Natural killer cell treated with Interleukin-12 subunit alpha and Interleukin-12 subunit beta and Interleukin-15 and Interleukin-18, amount 100 ng/mL, for 72 hours (primary cell): Measurements from ENCODE around the gene PTPRN2. TPM values are rescaled to one million over a fixed set of nuclear protein-coding genes. Genes with fewer than 3 reads are reported as not detected.
"Not testable (repeated sequence)": the region's sequence is repeated elsewhere in the genome, so short reads cannot be mapped to it uniquely, and the experiment has no call there.

ENCODE experiments used
- ATAC-seq, 2 donors: fragments of 150-1000 bp; cut with Tn5 transposase in 1 of 2; sonication (Bioruptor Pico), chemical (Tn5 transposase) in 1 of 2; 2 replicates each; pipeline ENCODE4 v1.10.0; 2021
- DNase-seq: peaks from one replicate; pipeline ENCODE4 v3.0.0; 2022; ENCODE audit warnings: low spot score
- H3K27ac Mint-ChIP-seq, 2 donors: 1 replicate in 1 of 2; 2 replicates in 1 of 2; pipeline ENCODE4 v1.8.0; 2022; ENCODE audit warnings: mixed read lengths in 2 of 2, mild to moderate bottlenecking in 1 of 2, moderate library complexity in 1 of 2
- H3K27me3 Mint-ChIP-seq, 2 donors: 1 replicate in 1 of 2; 2 replicates in 1 of 2; pipeline ENCODE4 v1.8.0; 2022; ENCODE audit warnings: mixed read lengths in 2 of 2
- H3K36me3 Mint-ChIP-seq: one replicate; pipeline ENCODE4 v1.8.0; 2022; ENCODE audit warnings: mixed read lengths
- H3K4me1 Mint-ChIP-seq, 2 donors: 1 replicate in 1 of 2; 2 replicates in 1 of 2; pipeline ENCODE4 v1.8.0; 2022; ENCODE audit warnings: low read depth in 2 of 2, mixed read lengths in 2 of 2, mild to moderate bottlenecking in 1 of 2
- H3K4me3 Mint-ChIP-seq: one replicate; pipeline ENCODE4 v1.8.0; 2022; ENCODE audit warnings: mixed read lengths
- H3K9me3 Mint-ChIP-seq: 2 replicates; pipeline ENCODE4 v1.8.0; 2022; ENCODE audit warnings: mixed read lengths
- total RNA-seq, 2 donors: library from RNA; stranded (reverse); gene quantifications; one replicate each; pipeline ENCODE4 v1.2.3, GENCODE V29; 2022

PTPRN2 gene
- total RNA-seq, 2 donors from 2014 or later: 0.17 to 0.74 TPM

DNA sequence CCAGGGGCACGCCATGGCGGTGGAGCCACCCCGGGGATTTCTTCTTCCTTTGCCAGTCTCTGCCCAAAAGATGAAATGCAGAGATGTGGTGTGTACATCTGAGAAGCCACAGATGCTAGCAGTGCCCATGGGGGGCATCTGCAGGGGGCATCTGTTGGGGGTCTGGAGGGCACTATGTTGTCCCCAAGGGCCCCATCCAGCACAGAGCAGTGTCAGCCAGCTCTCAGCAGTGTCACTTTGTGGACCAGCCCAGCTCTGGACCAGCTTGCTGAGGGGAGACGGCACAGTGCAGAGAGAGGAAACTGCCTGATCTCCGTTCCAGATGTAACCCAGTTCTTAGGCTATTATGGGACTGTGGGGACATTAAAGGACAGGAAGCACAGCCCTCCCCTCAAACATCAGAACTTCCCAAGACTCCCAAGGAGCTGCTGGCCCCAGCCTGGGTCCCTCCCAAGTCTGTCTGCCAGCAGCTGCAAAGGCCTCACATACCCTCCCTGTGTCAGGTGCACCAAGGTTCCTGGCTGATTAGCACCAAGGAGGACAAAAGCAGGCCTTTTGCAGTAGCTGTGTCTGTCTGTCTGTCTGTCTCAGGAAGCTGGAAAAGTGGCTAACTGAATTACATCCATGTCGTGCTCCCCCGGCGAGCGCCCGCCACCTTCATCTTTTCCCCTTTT, 536.5 kb downstream of the PTPRN2 start:
- no peaks in the 10 kb centered on the region for H3K27me3 Mint-ChIP-seq
- H3K4me1 Mint-ChIP-seq: no peaks in the 10 kb centered on the region
- no peak overlapping the region for H3K4me3 Mint-ChIP-seq
- ATAC-seq (peak in 1 of 2 donors; percentile 33), DNase-seq (peak; percentile 38)
- H3K9me3 Mint-ChIP-seq: no peaks in the 10 kb centered on the region
- no peaks in the 10 kb centered on the region for H3K36me3 Mint-ChIP-seq
- H3K27ac Mint-ChIP-seq: no peak overlapping the region

DNA sequence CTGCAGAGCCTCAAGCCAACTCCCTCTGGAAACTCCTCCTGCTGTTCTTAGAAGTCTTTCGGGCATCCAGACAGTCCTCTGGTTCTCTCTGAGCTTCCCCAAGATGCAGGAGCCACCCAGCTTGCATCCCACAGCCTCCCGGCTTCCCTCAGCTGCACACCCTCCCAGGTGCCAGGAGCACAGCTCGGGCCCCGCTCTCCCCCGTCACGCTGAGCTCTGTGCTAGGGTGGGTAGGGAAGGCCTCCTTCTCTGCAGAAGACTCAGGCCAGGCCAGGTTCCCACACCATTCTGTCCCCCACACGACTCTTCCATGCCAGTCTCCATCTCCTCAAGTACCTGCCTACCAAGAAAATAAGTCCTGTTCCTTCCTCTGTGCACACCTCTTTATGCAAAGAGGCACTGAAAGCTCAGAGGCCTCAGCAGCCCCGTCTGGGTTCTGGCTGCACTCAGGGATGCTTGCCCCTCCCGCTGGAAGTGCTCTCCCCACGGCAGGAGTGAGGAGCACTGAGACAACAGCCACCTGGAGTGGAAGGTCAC, 537.1 kb downstream of the PTPRN2 start:
- Mint-ChIP-seq H3K27ac (no peak overlapping the region), H3K9me3 (no peaks in the 10 kb centered on the region), H3K4me3 (no peak overlapping the region), H3K27me3 (no peaks in the 10 kb centered on the region), H3K4me1 (no peaks in the 10 kb centered on the region), H3K36me3 (no peaks in the 10 kb centered on the region)
- peak; percentile 53 for DNase-seq
- ATAC-seq: no peak

DNA sequence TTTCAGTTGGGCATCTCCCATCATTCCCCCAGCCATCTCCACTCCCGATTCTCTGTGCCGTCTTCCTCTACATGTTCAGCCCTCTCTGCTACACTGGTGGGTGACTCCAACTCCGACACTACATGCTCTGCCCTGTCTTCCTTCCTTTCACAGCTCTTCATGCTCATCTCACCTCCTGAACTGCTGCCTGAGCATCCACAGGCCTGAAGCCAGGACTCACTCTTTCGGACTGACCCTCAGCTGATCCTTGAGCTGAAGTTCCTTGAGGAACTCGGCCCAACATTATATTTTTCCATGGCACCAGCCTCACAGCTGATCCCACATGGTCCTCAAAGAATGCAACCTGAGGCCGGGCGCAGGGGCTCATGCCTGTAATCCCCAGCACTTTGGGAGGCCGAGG, 538.4 kb downstream of the PTPRN2 start:
- Mint-ChIP-seq H3K9me3 (no peaks in the 10 kb centered on the region), H3K4me3 (no peak overlapping the region), H3K36me3 (no peaks in the 10 kb centered on the region), H3K27ac (no peak overlapping the region), H3K27me3 (no peaks in the 10 kb centered on the region), H3K4me1 (no peaks in the 10 kb centered on the region)
- DNase-seq: no peak
- no peak for ATAC-seq

DNA sequence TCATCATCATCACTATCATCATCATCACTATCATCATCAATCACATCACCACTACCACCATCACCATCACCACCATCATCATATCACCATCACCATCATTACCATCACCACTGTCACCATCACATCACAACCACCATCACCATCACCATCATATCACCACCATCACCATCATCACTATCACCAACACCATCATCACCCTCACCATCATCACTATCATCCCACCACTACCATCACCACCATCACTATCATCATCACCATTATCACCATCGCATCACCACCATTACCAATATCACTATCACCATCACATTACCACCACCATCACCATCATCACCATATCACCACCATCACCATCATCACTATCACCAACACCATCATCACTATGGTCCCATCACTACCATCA, 539.1 kb downstream of the PTPRN2 start:
- Mint-ChIP-seq H3K27me3 (no peaks in the 10 kb centered on the region), H3K4me1 (no peaks in the 10 kb centered on the region), H3K4me3 (no peak overlapping the region), H3K36me3 (no peaks in the 10 kb centered on the region), H3K27ac (no peak overlapping the region), H3K9me3 (no peaks in the 10 kb centered on the region)
- ATAC-seq: no peak
- peak; percentile 13 for DNase-seq

DNA sequence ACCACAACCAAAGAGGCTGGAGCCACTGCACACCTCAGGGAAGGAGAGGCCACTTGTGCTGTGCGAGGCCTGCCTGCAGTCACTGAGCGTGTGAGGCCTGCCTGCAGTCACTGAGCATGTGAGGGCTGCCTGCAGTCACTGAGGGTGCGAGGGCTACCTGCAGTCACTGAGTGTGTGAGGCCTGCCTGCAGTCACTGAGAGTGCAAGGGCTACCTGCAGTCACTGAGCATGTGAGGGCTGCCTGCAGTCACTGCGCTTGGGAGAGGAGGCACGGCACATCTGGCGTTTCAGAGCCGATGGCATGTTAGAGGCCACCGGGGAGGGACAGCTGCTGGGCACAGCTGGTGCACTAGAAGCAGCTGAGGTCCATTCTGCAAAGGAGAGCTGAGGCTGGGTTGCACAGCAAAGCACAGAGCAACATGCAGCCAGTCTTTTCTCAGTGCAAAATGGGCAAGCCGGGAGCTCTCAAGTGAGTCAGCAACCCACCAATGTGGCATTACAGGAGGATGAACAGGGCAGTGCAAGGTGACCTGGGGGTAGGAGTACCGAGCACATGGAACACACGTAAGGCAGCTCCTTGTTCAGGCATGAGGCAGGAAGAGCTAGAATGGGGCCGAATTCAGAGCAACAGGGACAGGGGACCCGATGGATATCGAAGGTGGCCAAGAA, 540.1 kb downstream of the PTPRN2 start:
- ATAC-seq (no peak), DNase-seq (peak; percentile 34)
- H3K4me3 Mint-ChIP-seq: no peak overlapping the region
- no peak overlapping the region for H3K27ac Mint-ChIP-seq
- no peaks in the 10 kb centered on the region for H3K27me3 Mint-ChIP-seq
- H3K36me3 Mint-ChIP-seq: no peaks in the 10 kb centered on the region
- no peaks in the 10 kb centered on the region for H3K9me3 Mint-ChIP-seq
- H3K4me1 Mint-ChIP-seq: no peaks in the 10 kb centered on the region

DNA sequence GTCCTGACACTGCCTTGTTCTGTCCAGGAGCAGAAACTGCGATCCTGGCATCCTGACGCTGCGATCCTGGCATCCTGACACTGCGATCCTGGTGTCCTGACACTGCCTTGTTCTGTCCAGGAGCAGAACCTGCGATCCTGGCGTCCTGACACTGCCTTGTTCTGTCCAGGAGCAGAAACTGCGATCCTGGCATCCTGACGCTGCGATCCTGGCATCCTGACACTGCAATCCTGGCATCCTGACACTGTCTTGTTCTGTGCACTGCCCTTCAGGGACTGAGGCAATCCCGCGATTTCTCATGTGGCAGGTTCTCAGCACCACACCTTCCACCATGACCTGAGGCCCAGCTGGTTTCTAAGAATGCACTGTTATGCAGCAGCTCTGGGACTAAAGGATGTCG, 541.4 kb downstream of the PTPRN2 start:
- not testable (repeated sequence) for H3K27ac Mint-ChIP-seq, H3K36me3 Mint-ChIP-seq, H3K4me3 Mint-ChIP-seq, H3K27me3 Mint-ChIP-seq, DNase-seq, H3K9me3 Mint-ChIP-seq, H3K4me1 Mint-ChIP-seq, ATAC-seq

DNA sequence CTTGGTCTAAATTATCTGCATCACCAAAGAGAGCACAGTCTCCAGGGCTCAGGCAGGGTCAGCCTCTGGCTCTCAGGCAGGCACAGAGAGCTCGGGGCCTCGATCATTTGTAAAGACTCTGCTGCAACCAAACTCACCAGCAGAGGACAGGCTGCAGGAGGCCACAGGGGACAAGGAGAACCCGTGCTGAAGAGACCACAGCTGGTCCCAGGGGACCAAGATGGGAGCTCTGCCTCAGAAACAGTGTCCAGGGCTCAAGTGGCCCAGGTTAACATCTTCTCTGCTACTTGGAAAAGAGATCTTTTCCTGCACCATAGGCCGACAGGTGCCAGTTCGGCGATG, 543.2 kb downstream of the PTPRN2 start:
- H3K36me3 Mint-ChIP-seq: peaks cover 8% of the 10 kb centered on the region
- no peak overlapping the region for H3K4me3 Mint-ChIP-seq
- no peak for ATAC-seq
- H3K27me3 Mint-ChIP-seq: peaks cover 0 to 11% of the 10 kb centered on the region in 2 donors
- H3K4me1 Mint-ChIP-seq: no peaks in the 10 kb centered on the region
- peaks cover 10% of the 10 kb centered on the region for H3K9me3 Mint-ChIP-seq
- no peak overlapping the region for H3K27ac Mint-ChIP-seq
- DNase-seq: peak; percentile 16

DNA sequence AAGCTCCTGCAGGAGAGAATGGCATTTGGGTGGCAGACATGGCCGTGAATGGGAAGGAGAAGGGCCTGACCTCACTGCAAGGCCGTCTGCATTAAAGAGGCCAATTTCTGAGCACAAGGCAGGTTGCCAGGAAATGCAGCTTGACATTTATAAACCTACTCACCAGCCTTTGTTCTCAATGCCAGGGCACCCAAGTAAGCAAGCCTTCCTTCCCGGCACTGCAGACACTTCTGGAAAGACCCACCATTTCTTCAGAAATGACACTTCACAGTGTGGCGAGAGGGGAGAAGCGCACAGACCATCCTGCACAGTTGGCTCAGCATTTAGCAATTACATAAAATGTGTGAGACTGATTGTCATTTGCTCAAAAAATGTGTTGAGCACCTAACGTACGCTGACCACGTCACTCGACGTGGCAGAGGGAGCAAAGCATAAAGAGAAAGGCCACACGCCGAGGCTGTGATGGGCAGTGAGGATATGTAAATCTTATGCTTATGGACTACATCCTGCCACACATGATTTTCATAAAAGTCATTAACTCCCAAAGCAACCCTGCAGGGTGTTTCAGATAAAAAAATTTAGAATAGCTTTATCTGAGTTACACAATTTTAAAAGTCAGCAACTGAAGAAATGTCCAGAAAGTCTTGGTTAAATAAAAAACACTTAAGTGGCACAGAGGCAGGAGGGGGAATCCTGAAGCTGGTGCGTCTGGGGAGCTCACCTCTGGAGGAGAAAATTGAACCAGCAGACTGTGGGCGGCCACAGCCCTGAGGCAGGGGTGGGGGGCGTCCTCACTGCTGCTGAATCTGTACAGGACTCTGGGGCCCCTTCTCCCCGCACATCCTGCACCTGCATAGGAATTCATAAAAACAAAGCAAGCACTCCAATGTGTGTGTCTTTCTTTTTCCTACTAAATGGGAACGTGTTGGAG, 543.8 kb downstream of the PTPRN2 start:
- ATAC-seq: peak in 1 of 2 donors; percentile 12
- H3K27ac Mint-ChIP-seq: no peak overlapping the region

DNA sequence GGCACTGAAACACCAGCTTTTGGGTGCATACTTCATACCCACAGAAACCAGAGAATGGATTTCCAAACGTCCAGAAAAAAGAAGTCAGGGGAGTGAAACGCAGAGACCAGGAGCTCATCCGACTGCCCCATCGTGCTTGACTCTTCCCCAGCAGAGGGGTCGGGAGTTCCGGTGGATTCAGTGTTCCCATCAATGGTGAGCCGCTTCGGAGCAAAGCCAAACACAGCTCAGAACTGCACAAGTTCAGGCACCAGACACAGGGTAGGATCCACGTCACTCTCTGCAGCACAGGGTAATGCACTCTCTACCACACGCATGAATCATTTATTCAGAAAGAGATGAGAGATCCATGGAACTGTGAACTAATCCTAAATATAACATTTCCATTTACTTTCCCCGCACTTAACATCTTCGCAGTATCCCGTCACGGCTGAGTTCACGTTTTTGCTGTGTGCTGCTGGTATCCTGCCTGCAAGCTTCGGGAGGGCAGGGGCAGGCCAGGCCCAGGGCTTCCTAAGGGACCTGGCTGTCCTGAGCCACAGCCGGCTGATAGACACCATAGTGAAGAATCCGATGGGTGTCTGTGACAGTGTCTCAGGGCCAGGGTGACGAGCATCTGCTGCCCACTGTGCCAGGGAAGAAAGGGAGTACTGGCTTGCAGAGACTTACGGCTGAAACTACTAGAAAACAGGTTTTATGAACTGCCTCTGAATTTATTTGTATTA, 545.3 kb downstream of the PTPRN2 start:
- H3K27ac Mint-ChIP-seq: no peak overlapping the region
- DNase-seq (peak; percentile 10), ATAC-seq (no peak)
- H3K36me3 Mint-ChIP-seq: peaks cover 12% of the 10 kb centered on the region
- no peaks in the 10 kb centered on the region for H3K4me1 Mint-ChIP-seq
- H3K27me3 Mint-ChIP-seq: peaks cover 0 to 11% of the 10 kb centered on the region in 2 donors
- H3K9me3 Mint-ChIP-seq: peaks cover 11% of the 10 kb centered on the region
- no peak overlapping the region for H3K4me3 Mint-ChIP-seq

More for the DNA sequence above, 543.8 kb downstream of the PTPRN2 start:
- Mint-ChIP-seq H3K9me3 (peaks cover 11% of the 10 kb centered on the region), H3K36me3 (peaks cover 12% of the 10 kb centered on the region), H3K4me3 (no peak overlapping the region), H3K4me1 (no peaks in the 10 kb centered on the region), H3K27me3 (peaks cover 0 to 11% of the 10 kb centered on the region in 2 donors)
- peak; percentile 8 for DNase-seq

DNA sequence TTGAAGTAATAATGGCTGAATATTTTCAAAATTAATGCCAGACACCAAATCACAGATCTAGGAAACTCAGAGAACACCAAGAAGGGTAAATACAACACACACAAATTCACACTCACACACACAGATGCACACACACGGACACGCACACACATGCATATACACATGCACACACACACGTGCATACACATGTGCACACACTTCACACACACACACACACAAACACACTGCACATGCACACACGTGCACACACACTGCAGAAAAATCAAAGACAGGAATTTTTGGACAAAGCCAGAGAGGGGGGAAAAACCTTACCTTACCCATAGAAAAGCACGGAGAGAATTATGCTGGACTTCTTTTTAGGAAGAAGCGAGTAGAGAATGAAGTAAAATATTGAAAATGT, 547.4 kb downstream of the PTPRN2 start:
- Mint-ChIP-seq H3K4me3 (no peak overlapping the region), H3K9me3 (peaks cover 11% of the 10 kb centered on the region), H3K36me3 (peaks cover 12% of the 10 kb centered on the region), H3K27me3 (peaks cover 0 to 19% of the 10 kb centered on the region in 2 donors), H3K27ac (no peak overlapping the region), H3K4me1 (no peaks in the 10 kb centered on the region)
- no peak for DNase-seq
- ATAC-seq: no peak

DNA sequence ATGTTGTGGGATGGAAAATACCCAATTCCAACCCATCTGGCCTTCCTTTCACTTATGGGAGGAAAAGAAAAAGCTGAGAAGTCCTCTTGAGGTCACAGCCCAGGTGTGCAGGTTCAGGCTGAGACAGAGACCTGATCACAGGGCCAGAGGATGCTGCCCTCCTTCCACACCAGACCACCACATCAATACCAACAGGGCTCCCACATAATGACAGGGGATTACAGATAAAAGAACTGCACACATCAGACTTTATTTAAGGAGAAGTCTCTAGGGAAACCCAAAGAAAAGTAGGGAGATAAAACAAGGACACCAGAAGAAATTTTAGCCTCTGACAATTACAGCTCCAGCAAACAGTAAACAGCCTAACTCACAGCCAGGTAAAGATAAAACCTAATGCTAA, 548.4 kb downstream of the PTPRN2 start:
- DNase-seq (no peak), ATAC-seq (no peak)
- Mint-ChIP-seq H3K9me3 (peaks cover 11% of the 10 kb centered on the region), H3K36me3 (peaks cover 12% of the 10 kb centered on the region), H3K27ac (no peak overlapping the region), H3K4me1 (no peaks in the 10 kb centered on the region), H3K27me3 (peaks cover 2 to 23% of the 10 kb centered on the region in 2 donors), H3K4me3 (no peak overlapping the region)

DNA sequence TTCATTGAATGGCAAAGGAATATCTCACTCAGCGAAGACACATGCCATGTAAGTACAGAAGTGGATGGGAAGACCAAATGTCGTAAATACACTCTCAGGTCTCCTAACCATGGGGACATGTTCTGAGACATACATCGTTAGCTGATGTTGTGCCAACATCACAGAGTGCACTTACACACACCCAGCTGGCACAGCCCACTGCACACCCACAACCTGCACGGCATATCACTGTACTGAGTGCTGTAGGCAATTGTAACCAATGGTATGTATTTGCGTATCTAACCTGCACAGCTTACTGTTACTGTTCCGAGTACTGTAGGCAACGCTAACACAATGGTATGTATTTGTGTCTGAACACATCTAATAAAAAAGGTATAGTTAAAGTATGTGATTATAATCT, 550.4 kb downstream of the PTPRN2 start:
- peaks cover 12% of the 10 kb centered on the region for H3K36me3 Mint-ChIP-seq
- ATAC-seq: no peak
- H3K9me3 Mint-ChIP-seq: peaks cover 11% of the 10 kb centered on the region
- peak; percentile 10 for DNase-seq
- no peak overlapping the region for H3K4me3 Mint-ChIP-seq
- peaks cover 2 to 23% of the 10 kb centered on the region in 2 donors for H3K27me3 Mint-ChIP-seq
- no peaks in the 10 kb centered on the region for H3K4me1 Mint-ChIP-seq
- H3K27ac Mint-ChIP-seq: no peak overlapping the region

DNA sequence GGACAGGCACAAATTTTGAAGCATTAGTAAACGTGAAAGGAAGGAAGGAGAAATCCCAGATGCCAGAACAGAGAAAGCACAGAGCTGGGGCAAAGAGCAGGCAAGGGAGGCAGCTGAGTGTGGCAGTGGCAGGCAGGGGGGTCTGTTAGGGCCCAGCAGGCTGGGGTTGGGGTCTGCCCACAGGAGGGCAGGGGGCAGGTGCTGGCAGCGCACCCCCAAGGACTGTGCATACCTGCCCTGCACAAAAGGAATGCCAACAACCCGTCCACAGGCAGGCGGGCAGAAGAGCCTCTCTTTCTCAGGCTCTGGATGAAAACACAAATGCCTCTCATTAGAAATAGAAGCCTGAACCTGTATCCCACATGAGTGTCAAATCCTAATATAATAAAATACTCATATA, 552.3 kb downstream of the PTPRN2 start:
- Mint-ChIP-seq H3K9me3 (peaks cover 10% of the 10 kb centered on the region), H3K36me3 (peaks cover 12% of the 10 kb centered on the region), H3K4me3 (no peak overlapping the region), H3K27me3 (peaks cover 2 to 21% of the 10 kb centered on the region in 2 donors), H3K27ac (no peak overlapping the region), H3K4me1 (no peaks in the 10 kb centered on the region)
- no peak for ATAC-seq
- DNase-seq: peak; percentile 13
